CD4-positive, alpha-beta T cell treated with Interleukin-10 for 1 hour (primary cell): ENCODE data around the gene GCM1.

Experiments
- DNase-seq: peaks from one replicate; pipeline ENCODE4 v3.0.0-alpha.2; 2020

GCM1 gene

GRCh38 chr6:53103993-53104675 is 44.5 kb downstream of the GCM1 start:
- peak; percentile 5 for DNase-seq

DNA sequence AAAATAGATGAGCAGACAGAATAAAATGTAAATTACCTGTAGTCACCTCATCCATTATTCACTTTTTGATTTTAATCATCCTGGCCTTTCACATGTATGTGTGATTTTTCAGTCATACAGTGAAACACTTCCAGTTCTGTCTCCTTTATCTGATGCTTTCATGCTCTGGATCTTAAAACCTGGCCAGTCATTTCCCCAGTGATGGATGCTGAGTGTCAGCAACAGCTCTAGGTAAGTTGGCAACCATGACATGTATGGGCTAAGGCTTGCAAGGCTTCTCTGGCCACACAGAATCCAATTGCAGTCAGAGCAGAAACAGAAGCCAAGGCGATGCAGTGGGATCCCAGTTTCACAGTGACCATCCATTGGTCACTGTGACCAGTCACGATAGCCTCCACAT is 47.6 kb downstream of the GCM1 start:
- DNase-seq: no peak

DNA sequence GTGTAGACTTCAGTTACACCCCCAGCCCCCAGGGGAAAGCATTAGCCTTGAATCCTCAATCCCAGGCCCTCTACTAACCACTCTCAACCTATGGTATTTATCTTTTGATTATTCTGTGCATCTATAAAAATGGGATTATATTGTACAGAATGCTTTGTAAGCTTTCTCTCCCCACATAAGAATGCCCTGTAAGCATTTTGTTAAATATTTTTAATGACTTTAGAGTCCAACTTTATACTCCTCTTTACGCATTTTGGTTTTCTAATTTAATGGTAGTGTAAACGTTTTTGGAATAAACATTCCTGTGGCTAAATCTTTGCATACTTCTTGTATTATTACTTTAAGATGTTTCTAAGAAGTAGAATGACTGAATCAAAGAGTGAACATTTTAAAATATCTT is 48.1 kb downstream of the GCM1 start:
- no peak for DNase-seq

DNA sequence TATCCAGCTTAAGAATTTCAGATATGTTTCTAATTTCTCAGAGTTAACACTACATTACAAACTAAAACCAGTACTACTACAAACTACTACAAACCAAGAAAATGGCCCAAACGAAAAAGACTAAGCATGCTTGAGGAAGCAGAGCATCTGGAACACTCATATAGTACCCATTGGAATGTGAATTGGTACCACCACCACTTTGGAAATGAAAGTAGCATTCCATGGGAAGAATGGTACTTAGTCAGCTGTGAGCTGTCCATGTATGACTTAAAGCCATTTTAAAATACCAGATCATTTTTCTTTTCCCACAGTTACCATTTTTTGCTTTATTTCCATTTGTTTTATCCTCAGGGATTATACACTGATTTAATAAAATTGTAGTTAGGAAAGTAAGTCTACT is 52.9 kb downstream of the GCM1 start:
- no peak for DNase-seq

DNA sequence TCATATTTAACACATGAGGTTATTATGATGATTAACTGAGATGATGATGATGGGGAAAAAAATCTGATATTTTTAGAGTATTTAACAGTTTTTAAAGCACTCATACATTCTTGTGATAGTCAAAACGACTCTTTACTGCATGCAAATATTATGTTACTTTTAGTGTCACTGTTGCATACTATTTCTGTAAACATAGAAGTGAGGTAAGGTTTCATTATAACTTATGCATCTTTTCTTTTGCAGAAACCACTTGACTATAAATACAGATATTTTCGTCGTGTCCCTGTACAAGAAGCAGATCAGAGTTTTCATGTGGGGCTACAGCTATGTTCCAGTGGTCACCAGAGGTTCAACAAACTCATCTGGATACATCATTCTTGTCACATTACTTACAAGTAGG is 53.4 kb downstream of the GCM1 start:
- no peak for DNase-seq

DNA sequence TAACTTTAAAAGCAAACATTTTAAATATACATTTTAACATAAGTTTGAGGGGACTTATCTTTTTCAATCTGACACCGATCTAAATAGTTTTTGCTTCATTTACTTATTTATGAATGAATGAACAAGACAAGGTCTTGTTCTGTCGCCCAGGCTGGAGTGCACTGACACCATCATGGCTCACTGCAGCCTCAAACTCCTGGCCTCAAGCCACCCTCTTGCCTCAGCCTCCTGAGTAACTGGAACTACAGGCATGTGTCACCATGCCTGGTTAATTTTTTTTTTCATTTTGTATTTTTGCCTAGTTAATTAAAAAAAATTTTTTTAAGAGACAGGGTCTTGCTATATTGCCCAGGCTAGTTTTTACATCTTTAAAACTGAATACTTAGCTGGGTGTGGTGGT is 58.1 kb downstream of the GCM1 start:
- no peak for DNase-seq

DNA sequence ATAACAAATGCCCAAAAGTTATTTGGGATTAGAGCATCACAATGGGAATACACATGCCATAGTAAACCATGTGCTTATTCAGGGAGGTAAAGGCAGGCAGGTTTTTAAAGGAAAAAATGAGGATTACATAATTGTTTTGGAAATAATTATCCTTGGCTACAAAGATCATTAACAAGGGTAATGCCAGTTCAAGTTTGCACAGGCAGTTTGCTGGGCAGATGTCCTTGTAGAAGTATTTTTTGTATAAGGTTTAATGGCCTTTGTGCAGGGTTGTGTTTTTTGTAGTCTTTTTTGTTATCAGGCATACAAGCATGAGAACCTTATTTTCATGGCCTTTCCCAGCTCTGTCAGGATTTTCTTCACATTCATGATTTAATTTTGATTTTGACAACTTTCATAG is 58.7 kb downstream of the GCM1 start:
- DNase-seq: no peak

- no peak for DNase-seq
Measured at GRCh38 chr6:53086302-53086701, 62.3 kb downstream of the GCM1 start.

DNA sequence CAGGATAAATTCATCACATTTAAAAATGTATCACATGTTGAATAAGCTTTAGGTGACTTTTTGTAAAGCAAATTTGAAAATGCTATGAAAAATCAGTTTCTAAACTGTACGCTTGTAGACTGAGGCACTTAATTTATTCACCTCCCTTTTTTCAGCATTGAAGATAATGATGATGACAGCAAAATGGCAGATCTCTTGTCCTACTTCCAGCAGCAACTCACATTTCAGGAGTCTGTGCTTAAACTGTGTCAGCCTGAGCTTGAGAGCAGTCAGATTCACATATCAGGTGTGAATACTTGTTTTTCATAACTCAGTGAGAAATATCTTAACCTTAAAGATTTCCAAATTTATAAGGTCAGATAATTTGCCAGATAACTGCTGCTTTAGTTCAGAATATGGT is 67.8 kb downstream of the GCM1 start:
- no peak for DNase-seq
